Neutrophil (primary cell): ENCODE data around the gene PEG3.

Source experiments
- H3K27ac ChIP-seq: fragments of 200-600 bp; sonication (generic); 2 replicates; pipeline ENCODE4 v1.5.1; 2016; ENCODE audit warnings: mild to moderate bottlenecking, moderate library complexity
- H3K27me3 ChIP-seq: fragments of 200-600 bp; sonication (generic); 2 replicates; pipeline ENCODE4 v1.6.0; 2016; ENCODE audit warnings: mild to moderate bottlenecking
- H3K36me3 ChIP-seq: fragments of 200-600 bp; sonication (generic); 2 replicates; pipeline ENCODE4 v1.5.1; 2017
- H3K4me1 ChIP-seq, 2 experiments: fragments of 200-600 bp in 1 of 2; sonication (generic) in 1 of 2; 1 replicate in 1 of 2; 2 replicates in 1 of 2; pipeline versions ENCODE4 v1.5.1 to v1.6.1; 2013 to 2016; ENCODE audit warnings: low read depth in 1 of 2, low read length in 1 of 2, mild to moderate bottlenecking in 1 of 2, moderate library complexity in 1 of 2; ENCODE audit not compliant: control insufficient read depth in 1 of 2, insufficient read depth in 1 of 2
- H3K4me3 ChIP-seq, 2 experiments: fragments of 200-600 bp in 1 of 2; sonication (generic) in 1 of 2; 1 replicate in 1 of 2; 2 replicates in 1 of 2; pipeline ENCODE4 v1.5.1; 2013 to 2016; ENCODE audit warnings: low read depth in 1 of 2, low read length in 1 of 2, mild to moderate bottlenecking in 1 of 2, moderate library complexity in 1 of 2
- H3K9me3 ChIP-seq: fragments of 200-600 bp; sonication (generic); 2 replicates; pipeline ENCODE4 v1.5.1; 2016
- TF ChIP-seq, protein P1 (sequence below): fragments of 200-600 bp; sonication (generic); IDR thresholded peaks from 2 replicates; pipeline ENCODE4 v1.5.1; 2016; ENCODE audit warnings: antibody characterized with exemption

Gene PEG3

DNA sequence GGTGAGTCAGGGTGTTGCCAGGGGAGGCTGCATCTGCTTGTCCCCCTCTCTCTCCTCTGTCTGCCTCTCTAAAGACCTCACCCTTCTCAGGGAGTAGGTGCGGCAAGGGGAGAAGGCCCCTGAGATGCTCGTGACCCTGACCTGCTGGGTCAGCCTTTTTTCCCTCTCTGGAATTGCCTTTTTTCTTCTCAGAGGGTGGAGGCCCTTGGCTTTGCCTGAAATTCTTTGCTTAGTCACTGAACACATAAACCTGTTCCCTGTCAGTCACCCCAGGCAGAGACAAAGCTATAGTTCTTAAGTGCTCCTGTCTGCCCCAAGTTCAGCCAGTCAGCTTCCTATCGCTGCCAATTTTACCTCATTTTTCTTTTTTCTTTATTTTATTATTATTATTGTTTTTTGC is 35.2 kb upstream of the PEG3 start:
- Histone ChIP-seq H3K4me3 (no peak overlapping the region), H3K27me3 (no peaks in the 10 kb centered on the region), H3K4me1 (no peaks in the 10 kb centered on the region), H3K27ac (no peak overlapping the region), H3K9me3 (peaks cover 11% of the 10 kb centered on the region), H3K36me3 (no peaks in the 10 kb centered on the region)
- TF ChIP-seq, protein P1, sequence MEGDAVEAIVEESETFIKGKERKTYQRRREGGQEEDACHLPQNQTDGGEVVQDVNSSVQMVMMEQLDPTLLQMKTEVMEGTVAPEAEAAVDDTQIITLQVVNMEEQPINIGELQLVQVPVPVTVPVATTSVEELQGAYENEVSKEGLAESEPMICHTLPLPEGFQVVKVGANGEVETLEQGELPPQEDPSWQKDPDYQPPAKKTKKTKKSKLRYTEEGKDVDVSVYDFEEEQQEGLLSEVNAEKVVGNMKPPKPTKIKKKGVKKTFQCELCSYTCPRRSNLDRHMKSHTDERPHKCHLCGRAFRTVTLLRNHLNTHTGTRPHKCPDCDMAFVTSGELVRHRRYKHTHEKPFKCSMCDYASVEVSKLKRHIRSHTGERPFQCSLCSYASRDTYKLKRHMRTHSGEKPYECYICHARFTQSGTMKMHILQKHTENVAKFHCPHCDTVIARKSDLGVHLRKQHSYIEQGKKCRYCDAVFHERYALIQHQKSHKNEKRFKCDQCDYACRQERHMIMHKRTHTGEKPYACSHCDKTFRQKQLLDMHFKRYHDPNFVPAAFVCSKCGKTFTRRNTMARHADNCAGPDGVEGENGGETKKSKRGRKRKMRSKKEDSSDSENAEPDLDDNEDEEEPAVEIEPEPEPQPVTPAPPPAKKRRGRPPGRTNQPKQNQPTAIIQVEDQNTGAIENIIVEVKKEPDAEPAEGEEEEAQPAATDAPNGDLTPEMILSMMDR, result no peak

DNA sequence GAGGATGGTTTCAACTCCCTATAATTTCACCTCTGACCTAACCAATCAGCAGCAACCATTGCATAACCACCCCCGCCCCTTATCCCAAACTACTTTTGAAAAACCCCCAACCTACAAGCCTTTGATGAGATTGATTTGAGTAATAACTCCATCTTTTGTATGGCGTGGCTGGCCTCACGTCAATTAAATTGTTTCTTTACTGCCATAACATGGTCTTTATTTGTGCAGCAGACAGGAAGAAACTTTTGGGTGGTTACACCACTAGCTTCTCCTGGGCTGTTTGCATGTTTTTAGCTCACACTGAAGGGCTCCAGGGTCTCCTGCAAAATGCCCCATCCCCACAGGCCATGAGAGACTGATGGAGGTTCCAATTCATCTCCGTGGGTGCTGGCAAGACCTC is 34.0 kb upstream of the PEG3 start:
- H3K9me3 ChIP-seq, result peaks cover 4% of the 10 kb centered on the region
- no peak overlapping the region for H3K27ac ChIP-seq
- no peaks in the 10 kb centered on the region for H3K4me1 ChIP-seq
- H3K4me3 ChIP-seq, result no peak overlapping the region
- no peaks in the 10 kb centered on the region for H3K36me3 ChIP-seq
- H3K27me3 ChIP-seq, result no peaks in the 10 kb centered on the region
- TF ChIP-seq, protein P1, result no peak

DNA sequence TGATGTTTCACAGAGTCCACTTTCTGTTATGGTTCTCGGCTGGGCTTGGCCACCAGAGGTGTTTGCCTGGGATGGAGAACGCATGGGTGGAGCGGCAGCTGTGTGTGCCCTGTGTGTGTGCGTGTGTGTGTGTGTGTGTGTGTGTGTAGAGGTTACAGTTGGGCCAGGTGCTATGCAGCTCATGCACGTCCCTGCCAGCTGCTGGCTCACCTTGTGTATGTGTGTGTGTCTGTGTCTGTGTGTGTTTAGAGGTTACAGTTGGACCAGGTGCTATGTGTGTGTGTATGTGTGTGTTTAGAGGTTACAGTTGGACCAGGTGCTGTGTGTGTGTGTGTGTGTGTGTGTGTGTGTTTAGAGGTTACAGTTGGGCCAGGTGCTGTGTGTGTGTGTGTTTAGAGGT is 33.0 kb upstream of the PEG3 start:
- Histone ChIP-seq H3K9me3 (peaks cover 4% of the 10 kb centered on the region), H3K27me3 (no peaks in the 10 kb centered on the region), H3K4me3 (no peak overlapping the region), H3K4me1 (no peaks in the 10 kb centered on the region), H3K27ac (no peak overlapping the region), H3K36me3 (no peaks in the 10 kb centered on the region)
- TF ChIP-seq, protein P1, result no peak

DNA sequence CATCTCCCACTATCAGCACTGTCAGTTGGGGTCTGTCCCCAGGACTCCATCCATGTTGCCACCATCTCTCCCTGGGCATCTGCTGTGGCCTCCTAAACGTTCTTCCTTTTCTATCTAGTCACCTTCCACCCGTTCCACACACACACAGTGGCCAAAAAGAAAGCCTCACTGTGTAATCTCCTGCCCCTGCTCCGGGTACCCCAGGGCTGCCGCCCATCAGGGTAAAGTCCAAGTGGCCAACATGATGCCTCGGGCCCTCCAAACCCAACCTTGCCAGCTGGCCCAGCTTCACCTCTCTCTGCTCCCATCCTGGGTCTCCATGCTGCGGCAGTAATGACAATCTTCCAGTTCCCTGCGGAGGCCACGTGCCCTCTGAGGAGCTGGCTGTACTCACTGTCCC is 29.4 kb upstream of the PEG3 start:
- H3K36me3 ChIP-seq, result no peaks in the 10 kb centered on the region
- no peak overlapping the region for H3K27ac ChIP-seq
- H3K27me3 ChIP-seq, result no peaks in the 10 kb centered on the region
- no peak overlapping the region for H3K4me3 ChIP-seq
- no peaks in the 10 kb centered on the region for H3K4me1 ChIP-seq
- H3K9me3 ChIP-seq, result peaks cover 4% of the 10 kb centered on the region
- TF ChIP-seq, protein P1, result no peak

DNA sequence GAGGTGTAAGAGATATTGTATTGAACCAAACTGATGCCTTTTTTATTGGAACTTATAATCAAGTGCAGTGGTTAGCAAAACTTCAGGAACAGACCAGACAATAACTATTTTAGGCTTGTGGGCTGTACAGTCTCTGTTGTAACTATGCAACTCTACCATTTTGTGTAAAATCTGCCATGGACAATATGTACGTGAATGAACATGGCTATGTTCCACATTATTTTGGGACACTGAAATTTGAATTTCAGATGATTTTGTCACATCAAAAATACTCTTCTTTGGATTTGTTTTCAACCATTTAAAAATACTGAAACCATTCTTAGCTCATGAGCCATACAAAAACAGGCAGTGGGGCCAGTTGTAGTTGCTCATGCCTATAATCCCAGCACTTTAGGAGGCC is 27.9 kb upstream of the PEG3 start:
- Histone ChIP-seq H3K9me3 (peaks cover 12% of the 10 kb centered on the region), H3K4me3 (no peak overlapping the region), H3K27ac (no peak overlapping the region), H3K27me3 (no peaks in the 10 kb centered on the region), H3K4me1 (no peaks in the 10 kb centered on the region), H3K36me3 (no peaks in the 10 kb centered on the region)
- TF ChIP-seq, protein P1, result no peak

DNA sequence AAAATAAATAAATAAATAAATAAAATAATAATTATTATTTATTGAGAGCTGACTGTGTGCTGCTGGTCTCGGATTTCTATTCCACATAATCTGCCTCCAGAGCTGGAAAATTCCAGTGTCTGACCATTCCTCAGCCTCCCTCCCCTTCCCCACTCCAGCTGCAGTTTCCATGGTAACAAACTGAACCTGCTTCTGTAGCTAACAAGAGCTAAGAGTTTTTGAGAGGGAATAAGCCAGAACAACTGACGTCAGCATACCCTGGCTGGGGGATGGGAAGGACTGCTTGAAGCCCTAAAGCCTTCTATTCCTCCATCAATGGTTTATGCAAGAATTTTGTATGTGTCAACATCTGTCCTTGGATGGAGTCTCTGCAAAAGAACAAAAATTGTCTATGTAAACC is 26.0 kb upstream of the PEG3 start:
- TF ChIP-seq, protein P1, result no peak
- no peak overlapping the region for H3K27ac ChIP-seq
- H3K4me1 ChIP-seq, result no peaks in the 10 kb centered on the region
- H3K27me3 ChIP-seq, result no peaks in the 10 kb centered on the region
- no peak overlapping the region for H3K4me3 ChIP-seq
- peaks cover 9% of the 10 kb centered on the region for H3K9me3 ChIP-seq
- no peaks in the 10 kb centered on the region for H3K36me3 ChIP-seq
